Osteocyte (in vitro differentiated cells): ENCODE measurements around the gene PAX3. TPM values are rescaled to one million over a fixed set of nuclear protein-coding genes. Genes with fewer than 3 reads are reported as not detected.

Source experiments
- DNase-seq: peaks from one replicate; pipeline ENCODE4 v3.0.0; 2021; ENCODE audit warnings: mixed read lengths; ENCODE audit not compliant: unreplicated experiment; ENCODE audit errors: extremely low spot score
- H3K27ac Mint-ChIP-seq: one replicate; pipeline ENCODE4 v1.8.0; 2021; ENCODE audit warnings: mild to moderate bottlenecking, mixed read lengths; ENCODE audit not compliant: unreplicated experiment
- H3K27me3 Mint-ChIP-seq: one replicate; pipeline ENCODE4 v1.8.0; 2021; ENCODE audit warnings: mixed read lengths; ENCODE audit not compliant: unreplicated experiment
- H3K36me3 Mint-ChIP-seq: one replicate; pipeline ENCODE4 v1.8.0; 2021; ENCODE audit warnings: mixed read lengths; ENCODE audit not compliant: unreplicated experiment
- H3K4me1 Mint-ChIP-seq: one replicate; pipeline ENCODE4 v1.8.0; 2021; ENCODE audit warnings: mixed read lengths; ENCODE audit not compliant: unreplicated experiment
- H3K4me3 Mint-ChIP-seq: one replicate; pipeline ENCODE4 v1.8.0; 2021; ENCODE audit warnings: mild to moderate bottlenecking, moderate library complexity, mixed read lengths; ENCODE audit not compliant: unreplicated experiment
- H3K9me3 Mint-ChIP-seq: one replicate; pipeline ENCODE4 v1.8.0; 2021; ENCODE audit warnings: mixed read lengths; ENCODE audit not compliant: unreplicated experiment
- total RNA-seq: library from RNA; stranded (reverse); gene quantifications from 2 replicates; pipeline ENCODE4 v1.2.1, GENCODE V29; 2021
- TF ChIP-seq, protein P1 (sequence below): fragments of 200-600 bp; sonication (generic); IDR thresholded peaks from 2 replicates; pipeline ENCODE4 v1.5.0; 2021; ENCODE audit warnings: antibody characterized with exemption, mild to moderate bottlenecking, moderate library complexity

The PAX3 gene
- total RNA-seq, 1 donor from 2014 or later = 2.3 TPM

DNA sequence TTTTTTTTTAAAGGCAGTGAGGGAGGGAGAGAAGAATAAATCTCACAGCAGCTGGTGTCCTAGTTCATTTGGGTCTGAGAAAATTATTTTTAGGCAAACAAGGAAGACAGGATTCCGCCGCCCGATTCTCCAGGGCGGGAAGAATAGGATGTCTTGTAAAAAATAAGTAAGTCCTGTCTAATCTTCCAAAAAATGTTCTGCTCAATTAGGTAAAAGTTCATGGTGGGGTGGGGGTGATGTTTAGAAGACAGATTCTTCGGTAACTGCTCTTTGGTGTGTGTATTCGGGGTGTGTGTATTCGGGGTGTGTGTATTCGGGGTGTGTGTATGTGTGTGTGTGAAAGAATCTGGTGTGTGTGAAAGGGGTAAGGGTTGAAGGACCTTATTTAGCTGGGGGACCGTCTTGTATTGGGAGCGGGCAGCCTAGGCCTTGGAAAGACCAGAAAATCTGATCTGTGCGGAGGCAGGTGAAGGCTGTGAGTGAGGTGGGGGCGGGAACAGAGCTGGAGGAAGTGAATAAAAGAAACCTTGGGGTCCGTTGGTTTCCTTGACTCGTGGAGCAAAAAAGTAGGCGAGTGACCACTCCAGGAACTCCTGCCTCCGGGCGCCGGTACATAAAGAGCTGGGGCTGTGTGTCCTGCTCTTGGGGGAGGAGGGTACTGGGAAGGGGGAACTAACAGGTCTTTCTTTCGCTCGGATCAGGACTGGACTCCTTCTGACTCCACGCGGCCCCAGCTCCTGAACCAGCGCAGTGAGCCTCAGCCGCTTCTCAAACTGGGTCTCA, 4.4 kb upstream of the PAX3 start:
- peaks cover 99% of the 10 kb centered on the region for H3K27me3 Mint-ChIP-seq
- DNase-seq = no peak
- TF ChIP-seq, protein P1, sequence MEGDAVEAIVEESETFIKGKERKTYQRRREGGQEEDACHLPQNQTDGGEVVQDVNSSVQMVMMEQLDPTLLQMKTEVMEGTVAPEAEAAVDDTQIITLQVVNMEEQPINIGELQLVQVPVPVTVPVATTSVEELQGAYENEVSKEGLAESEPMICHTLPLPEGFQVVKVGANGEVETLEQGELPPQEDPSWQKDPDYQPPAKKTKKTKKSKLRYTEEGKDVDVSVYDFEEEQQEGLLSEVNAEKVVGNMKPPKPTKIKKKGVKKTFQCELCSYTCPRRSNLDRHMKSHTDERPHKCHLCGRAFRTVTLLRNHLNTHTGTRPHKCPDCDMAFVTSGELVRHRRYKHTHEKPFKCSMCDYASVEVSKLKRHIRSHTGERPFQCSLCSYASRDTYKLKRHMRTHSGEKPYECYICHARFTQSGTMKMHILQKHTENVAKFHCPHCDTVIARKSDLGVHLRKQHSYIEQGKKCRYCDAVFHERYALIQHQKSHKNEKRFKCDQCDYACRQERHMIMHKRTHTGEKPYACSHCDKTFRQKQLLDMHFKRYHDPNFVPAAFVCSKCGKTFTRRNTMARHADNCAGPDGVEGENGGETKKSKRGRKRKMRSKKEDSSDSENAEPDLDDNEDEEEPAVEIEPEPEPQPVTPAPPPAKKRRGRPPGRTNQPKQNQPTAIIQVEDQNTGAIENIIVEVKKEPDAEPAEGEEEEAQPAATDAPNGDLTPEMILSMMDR = no peak
- no peak overlapping the region for H3K27ac Mint-ChIP-seq
- H3K36me3 Mint-ChIP-seq = peaks cover 1% of the 10 kb centered on the region
- no peaks in the 10 kb centered on the region for H3K9me3 Mint-ChIP-seq
- peaks cover 38% of the 10 kb centered on the region for H3K4me1 Mint-ChIP-seq
- H3K4me3 Mint-ChIP-seq = no peak overlapping the region

DNA sequence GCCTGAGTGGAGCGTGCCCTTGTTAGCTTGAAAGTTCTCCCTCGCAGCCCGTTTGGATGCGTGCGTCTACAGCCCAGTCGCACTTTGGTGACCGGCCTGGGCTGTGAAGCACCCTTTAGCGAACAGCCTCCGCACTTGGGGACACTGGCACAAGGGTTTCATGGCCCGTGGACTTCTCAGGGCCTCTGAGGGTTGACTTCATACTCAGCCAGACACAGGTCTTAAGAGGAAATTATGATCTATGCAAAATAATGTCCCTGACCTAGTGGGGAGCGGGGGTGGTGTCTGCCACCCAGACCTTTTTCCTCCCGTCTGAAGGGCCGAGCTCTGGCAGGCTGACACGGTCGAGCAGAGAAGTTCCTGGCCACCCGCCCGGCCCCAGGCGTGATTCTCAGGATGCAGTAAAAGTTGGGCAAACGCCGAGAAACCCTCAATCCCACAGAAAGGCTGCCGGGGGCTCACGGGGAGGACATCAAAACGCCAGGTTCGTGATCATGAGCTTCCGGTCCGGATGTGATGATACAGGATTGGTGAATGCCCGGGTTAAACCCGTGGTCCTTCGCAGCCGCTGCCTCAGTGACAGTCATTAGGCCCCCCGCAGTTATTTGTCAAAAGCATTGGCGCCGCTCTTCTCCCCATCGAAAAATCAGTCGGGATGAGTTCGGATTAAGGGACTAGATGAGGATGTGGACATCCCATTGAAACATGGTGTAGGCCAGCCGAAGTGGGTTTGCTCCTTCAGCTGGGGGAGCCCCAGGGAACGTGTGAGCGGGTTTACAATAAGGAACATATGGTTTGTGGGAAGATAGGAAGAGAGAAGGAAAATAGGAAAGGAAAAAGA, 3.6 kb upstream of the PAX3 start:
- peaks cover 40% of the 10 kb centered on the region for H3K4me1 Mint-ChIP-seq
- no peak for DNase-seq
- peaks cover 1% of the 10 kb centered on the region for H3K36me3 Mint-ChIP-seq
- TF ChIP-seq, protein P1 = no peak
- no peaks in the 10 kb centered on the region for H3K9me3 Mint-ChIP-seq
- H3K27ac Mint-ChIP-seq = no peak overlapping the region
- no peak overlapping the region for H3K4me3 Mint-ChIP-seq
- peaks cover 98% of the 10 kb centered on the region for H3K27me3 Mint-ChIP-seq

DNA sequence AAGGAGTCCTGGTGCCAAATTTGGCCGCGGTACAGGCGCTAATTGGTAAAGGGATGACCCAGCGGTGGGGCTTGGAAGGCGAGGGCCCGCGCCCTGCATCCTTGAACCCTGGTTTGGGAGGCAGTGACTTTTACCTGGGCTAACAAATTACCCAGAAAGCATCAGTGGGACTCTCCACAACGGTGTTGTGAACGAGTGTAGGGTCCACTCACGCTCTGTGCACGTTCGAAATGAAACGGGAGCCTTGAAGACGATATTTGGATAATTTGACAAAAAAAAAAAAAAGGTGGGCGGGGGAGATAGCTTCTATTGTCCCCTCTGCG, 3.0 kb upstream of the PAX3 start:
- Mint-ChIP-seq H3K27ac (no peak overlapping the region), H3K4me3 (no peak overlapping the region), H3K4me1 (peaks cover 40% of the 10 kb centered on the region), H3K9me3 (no peaks in the 10 kb centered on the region), H3K27me3 (peaks cover 98% of the 10 kb centered on the region), H3K36me3 (peaks cover 1% of the 10 kb centered on the region)
- TF ChIP-seq, protein P1 = no peak
- DNase-seq = no peak

DNA sequence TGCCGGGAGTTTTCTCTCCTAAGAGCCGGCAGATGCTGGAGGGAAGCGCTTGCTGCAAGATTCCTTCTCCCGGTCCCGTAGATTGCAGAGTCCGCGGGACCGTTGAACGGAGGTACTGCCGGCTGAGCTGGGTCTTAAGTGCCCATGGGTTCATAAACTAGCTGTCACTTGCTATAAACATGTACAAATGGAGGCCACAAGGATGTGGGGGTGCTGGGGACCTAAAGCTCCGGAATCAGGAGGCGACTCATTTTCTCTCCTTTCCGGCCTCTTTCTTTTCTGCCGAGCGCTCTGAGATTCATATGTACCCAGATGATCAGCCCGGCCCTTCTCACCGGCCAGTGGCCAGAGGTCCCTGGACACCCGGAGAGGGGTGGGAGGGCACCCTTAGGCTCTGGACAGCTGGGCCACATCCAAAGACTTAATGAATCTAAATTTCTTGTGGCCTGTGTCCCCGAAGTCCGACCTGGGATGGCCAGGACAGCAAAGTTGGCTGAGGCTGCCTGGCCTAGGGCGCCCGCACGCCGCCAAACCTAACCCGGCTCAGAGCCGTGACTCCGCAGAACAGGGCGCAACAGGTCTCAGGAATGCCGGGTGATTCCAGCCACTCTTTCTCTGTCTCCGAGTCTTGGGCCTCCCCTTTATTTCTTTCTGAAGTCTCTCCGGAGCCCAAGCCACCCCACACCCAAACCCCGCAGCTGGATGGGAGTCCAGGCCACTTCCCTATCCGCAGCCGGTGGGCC, 2.4 kb upstream of the PAX3 start:
- H3K4me1 Mint-ChIP-seq = peaks cover 41% of the 10 kb centered on the region

More for the DNA sequence above, 2.4 kb upstream of the PAX3 start:
- Mint-ChIP-seq H3K36me3 (peaks cover 1% of the 10 kb centered on the region), H3K4me3 (no peak overlapping the region), H3K27me3 (peaks cover 98% of the 10 kb centered on the region), H3K9me3 (no peaks in the 10 kb centered on the region), H3K27ac (no peak overlapping the region)
- DNase-seq = no peak
- TF ChIP-seq, protein P1 = no peak
